HG03571 (cell line): Measurements from ENCODE around the gene ACAD10.

ENCODE experiments used
- ATAC-seq: cut with Tn5 transposase; IDR thresholded peaks from one replicate; pipeline ENCODE4 v1.9.1; 2021; ENCODE audit not compliant: unreplicated experiment

Gene ACAD10

DNA sequence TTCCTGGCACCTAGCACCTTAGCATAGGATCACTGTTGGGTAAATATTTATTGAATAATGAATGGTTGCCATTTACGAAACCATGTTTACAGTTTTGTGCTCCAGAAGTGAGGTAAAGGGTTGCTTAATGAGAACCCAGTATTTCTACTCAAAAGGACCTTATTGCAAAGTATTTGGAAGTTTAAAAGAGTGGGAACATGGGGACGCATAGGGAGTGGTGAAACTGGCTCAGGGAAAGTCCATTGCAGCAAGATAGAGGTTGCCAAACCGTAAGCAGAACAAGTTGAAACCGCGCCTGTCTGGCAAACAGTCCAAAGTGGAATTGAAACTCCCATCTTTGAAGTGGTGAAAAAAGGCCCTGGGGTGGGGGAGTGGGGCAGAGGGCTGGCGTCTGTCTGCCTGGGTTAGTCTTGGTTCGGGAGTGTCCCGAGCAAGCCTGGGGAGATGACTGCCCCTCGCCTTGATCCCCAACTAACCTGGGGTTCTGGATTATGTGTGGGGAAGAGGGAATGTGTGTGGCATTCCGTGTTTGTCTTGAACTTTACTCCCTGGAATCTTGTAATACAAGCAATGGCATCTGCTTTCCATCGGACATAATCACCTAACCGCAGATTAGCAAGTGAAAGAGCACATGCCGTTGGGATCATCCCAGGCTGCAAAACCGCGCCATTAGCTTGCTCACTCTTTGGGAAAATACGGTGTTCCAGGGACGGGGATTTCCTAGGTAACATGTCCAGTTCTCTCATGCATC, 88.1 kb downstream of the ACAD10 start:
- ATAC-seq, result no peak

- ATAC-seq, result no peak
These were observed 89.6 kb downstream of the ACAD10 start for GRCh38 chr12:111775205-111776193.

GRCh38 chr12:111776836-111777344, 91.0 kb downstream of the ACAD10 start:
- no peak for ATAC-seq

- ATAC-seq, result no peak
These were observed 91.6 kb downstream of the ACAD10 start for GRCh38 chr12:111777345-111778045.

DNA sequence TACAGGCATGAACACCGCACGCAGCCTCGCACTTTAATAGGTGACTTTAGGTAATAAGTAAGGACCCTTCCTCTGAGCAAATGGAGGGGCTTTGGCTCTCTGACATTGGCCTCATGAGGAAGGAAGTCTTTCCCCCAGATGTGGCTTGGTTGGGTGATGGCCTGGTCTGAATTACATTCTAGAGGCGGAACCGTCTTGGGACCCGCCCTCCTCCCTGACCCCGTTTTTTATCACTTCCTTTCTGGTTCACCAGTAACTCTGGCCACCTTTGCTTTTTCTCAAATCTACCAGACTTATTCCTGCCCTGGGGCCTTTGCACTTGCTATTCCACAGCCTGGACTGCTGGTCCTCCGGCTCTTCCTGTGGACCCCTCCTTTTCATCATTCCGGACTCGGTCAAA, 94.3 kb downstream of the ACAD10 start:
- ATAC-seq, result no peak

DNA sequence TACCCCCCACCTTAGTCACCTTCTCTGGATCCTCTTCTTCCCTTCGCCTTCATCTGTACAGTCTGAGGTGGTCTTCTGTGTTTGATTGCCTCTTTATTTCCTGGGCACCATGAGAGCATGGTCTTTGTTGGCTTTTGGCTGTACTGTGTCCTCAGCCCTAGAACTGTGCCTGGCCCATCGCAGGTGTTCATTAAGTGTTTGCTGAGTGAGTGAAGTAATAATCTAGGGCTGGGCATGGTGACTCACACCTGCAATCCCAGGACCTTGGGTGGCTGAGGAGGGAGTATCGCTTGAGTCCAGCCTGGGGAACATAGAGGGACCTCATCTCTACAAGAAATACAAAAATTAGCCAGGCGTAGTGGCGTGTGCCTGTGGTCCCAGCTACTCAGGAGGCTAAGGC, 94.8 kb downstream of the ACAD10 start:
- no peak for ATAC-seq

GRCh38 chr12:111781085-111781658, 95.3 kb downstream of the ACAD10 start:
- ATAC-seq, result no peak

DNA sequence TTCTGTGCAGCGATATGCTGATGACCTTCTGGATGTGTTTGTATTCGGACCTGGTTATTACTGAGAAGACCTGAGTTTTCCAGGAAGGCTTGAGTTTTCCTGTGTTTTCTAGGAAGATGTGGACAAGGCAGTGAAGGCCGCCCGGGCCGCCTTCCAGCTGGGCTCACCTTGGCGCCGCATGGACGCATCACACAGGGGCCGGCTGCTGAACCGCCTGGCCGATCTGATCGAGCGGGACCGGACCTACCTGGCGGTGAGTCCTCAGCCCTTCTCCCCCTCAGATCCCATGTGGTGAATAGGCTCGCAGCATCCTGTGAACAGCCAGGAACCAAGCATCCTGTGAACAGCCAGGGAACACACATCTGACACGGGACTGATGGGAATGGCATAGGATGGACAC, 97.2 kb downstream of the ACAD10 start:
- ATAC-seq, result no peak

DNA sequence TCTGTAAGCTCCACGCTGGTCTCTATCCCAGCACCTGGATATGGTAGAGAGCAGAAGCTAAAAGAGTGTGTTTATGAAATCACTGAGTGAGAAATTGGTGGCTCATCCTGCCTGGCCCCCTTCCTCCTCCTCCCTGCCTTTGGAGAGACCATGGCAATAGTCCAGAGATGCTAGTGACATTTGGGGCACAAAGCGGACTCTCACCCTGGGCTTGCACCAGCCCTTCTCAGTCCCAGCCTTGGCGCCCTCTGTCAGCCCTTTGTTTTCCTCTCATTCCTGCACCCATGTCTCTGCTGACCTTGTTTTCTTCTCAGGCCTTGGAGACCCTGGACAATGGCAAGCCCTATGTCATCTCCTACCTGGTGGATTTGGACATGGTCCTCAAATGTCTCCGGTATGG, 99.1 kb downstream of the ACAD10 start:
- ATAC-seq, result no peak

GRCh38 chr12:111785651-111786050, 99.8 kb downstream of the ACAD10 start:
- ATAC-seq, result no peak

- no peak for ATAC-seq
These were observed 102.4 kb downstream of the ACAD10 start for GRCh38 chr12:111788178-111788654.

- no peak for ATAC-seq
These were observed 103.9 kb downstream of the ACAD10 start for GRCh38 chr12:111789779-111790178.

- no peak for ATAC-seq
These were observed 105.7 kb downstream of the ACAD10 start for GRCh38 chr12:111791507-111791906.

GRCh38 chr12:111792155-111792855, 106.5 kb downstream of the ACAD10 start:
- ATAC-seq, result no peak

DNA sequence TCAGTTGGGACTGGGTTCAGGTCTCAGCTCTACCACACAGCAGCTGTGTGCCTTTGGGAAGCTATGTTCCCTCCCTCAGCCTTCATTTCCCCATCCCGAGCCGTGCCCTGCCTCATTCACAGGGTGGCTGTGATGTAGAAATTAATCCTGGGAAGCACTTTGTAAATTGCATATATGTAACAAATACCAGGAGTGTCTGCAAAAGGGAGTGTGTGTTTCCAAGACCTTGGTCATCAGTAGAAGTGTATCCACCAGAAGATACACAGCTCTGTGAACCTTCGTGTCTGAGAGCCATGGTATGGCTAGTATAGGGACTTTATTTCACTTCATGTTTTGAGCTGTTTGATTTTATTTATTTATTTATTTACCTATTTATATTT, 107.0 kb downstream of the ACAD10 start:
- no peak for ATAC-seq

DNA sequence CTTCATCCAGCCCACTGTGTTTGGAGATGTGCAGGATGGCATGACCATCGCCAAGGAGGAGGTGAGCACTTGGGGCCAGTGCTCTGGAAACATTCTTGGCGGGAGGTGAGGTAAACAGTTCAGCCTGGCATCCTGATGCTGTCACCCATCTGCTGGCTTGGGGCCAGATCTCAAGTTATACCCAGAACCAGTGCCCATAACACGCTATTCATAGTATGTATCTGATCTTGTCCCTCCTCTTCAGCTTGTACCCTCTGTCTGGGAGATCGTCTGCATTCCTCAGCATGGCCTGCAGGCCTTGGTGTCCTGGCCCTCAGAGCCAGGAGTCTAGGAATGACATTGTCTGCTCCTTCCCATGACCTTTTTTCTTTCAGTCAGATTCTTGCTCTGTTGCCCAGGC, 112.3 kb downstream of the ACAD10 start:
- ATAC-seq, result no peak

GRCh38 chr12:111799758-111800157, 113.9 kb downstream of the ACAD10 start:
- no peak for ATAC-seq

- no peak for ATAC-seq
These were observed 117.3 kb downstream of the ACAD10 start for GRCh38 chr12:111803038-111803626.

DNA sequence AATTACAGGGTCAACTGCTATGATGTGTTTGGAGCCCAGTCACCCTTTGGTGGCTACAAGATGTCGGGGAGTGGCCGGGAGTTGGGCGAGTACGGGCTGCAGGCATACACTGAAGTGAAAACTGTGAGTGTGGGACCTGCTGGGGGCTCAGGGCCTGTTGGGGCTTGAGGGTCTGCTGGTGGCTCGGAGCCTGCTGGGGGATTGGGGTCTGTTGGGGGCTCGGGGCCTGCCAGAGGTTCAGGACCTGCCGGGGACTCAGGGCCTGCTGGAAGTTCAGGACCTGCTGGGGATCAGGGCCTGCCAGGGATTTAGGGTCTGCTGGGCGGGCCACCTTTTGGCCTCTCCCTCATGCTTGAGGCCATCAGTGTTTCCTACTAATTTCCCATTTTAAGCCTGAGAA, 118.0 kb downstream of the ACAD10 start:
- no peak for ATAC-seq

GRCh38 chr12:111806304-111806703, 120.5 kb downstream of the ACAD10 start:
- no peak for ATAC-seq
